Common myeloid progenitor, CD34-positive (primary cell): ENCODE results near the gene APOL1.
"Not testable (repeated sequence)": the region's sequence is repeated elsewhere in the genome, so short reads cannot be mapped to it uniquely, and the experiment has no call there.

Experiments used
- CTCF ChIA-PET: fragments of 350-600 bp; sonication (Branson Sonifier 250); formaldehyde crosslinking; loops from one replicate; lab custom pipeline; 2021; ENCODE audit warnings: antibody characterized with exemption; lab: Charles Lee
- POLR2A ChIA-PET: fragments of 350-600 bp; sonication (Branson Sonifier 250); formaldehyde crosslinking; loops from one replicate; lab custom pipeline; 2021; ENCODE audit warnings: antibody characterized with exemption; lab: Charles Lee
- DNase-seq, 3 donors: peaks; one replicate each; pipeline versions ENCODE4 v3.0.0 to v3.0.0-alpha.2; 2013
- H3K27ac ChIP-seq, 2 experiments: 1 replicate in 1 of 2; 2 replicates in 1 of 2; pipeline ENCODE4 v1.7.0; 2013; ENCODE audit warnings: inconsistent platforms in 2 of 2, low read length in 2 of 2, mild to moderate bottlenecking in 2 of 2, low read depth in 1 of 2, moderate library complexity in 1 of 2; ENCODE audit not compliant: severe bottlenecking in 2 of 2, insufficient read depth in 1 of 2, poor library complexity in 1 of 2
- H3K27me3 ChIP-seq, 5 experiments: replicated peaks in 2 of 5; 1 replicate in 3 of 5; 2 replicates in 2 of 5; pipeline versions ENCODE4 v1.6.1 to v1.7.0; 2013; ENCODE audit warnings: low read length in 4 of 5, mild to moderate bottlenecking in 2 of 5, moderate library complexity in 2 of 5, inconsistent platforms in 1 of 5; ENCODE audit not compliant: insufficient read depth in 5 of 5, control insufficient read depth in 4 of 5
- H3K36me3 ChIP-seq, 4 experiments: 1 replicate in 2 of 4; 2 replicates in 2 of 4; pipeline versions ENCODE4 v1.6.1 to v1.7.0; 2013; ENCODE audit warnings: low read length in 3 of 4, control low read depth in 1 of 4, mild to moderate bottlenecking in 1 of 4; ENCODE audit not compliant: control insufficient read depth in 4 of 4, insufficient read depth in 4 of 4
- H3K4me1 ChIP-seq, 4 experiments: 1 replicate in 3 of 4; 2 replicates in 1 of 4; pipeline versions ENCODE4 v1.6.1 to v1.7.1; 2013; ENCODE audit warnings: low read length in 3 of 4, mild to moderate bottlenecking in 3 of 4, control low read depth in 1 of 4, inconsistent platforms in 1 of 4, moderate library complexity in 1 of 4; ENCODE audit not compliant: control insufficient read depth in 4 of 4, insufficient read depth in 4 of 4; ENCODE audit errors: control extremely low read depth in 1 of 4
- H3K4me3 ChIP-seq, 7 experiments: 1 replicate in 4 of 7; 2 replicates in 3 of 7; pipeline versions ENCODE4 v1.5.1 to v1.7.0; 2013; ENCODE audit warnings: mild to moderate bottlenecking in 7 of 7, low read length in 6 of 7, moderate library complexity in 6 of 7, inconsistent platforms in 2 of 7, low read depth in 2 of 7, control low read depth in 1 of 7; ENCODE audit not compliant: insufficient read depth in 4 of 7, control insufficient read depth in 1 of 7; ENCODE audit errors: extremely low read depth in 1 of 7
- H3K9me3 ChIP-seq, 5 experiments: 1 replicate in 4 of 5; 2 replicates in 1 of 5; pipeline versions ENCODE4 v1.6.1 to v1.7.1; 2013; ENCODE audit warnings: low read length in 4 of 5, mild to moderate bottlenecking in 2 of 5, inconsistent platforms in 1 of 5, low read depth in 1 of 5, moderate library complexity in 1 of 5; ENCODE audit not compliant: control insufficient read depth in 4 of 5, insufficient read depth in 2 of 5; ENCODE audit errors: control extremely low read depth in 1 of 5
- WGBS: methylation state at CpG from one replicate; pipeline ENCODE4 v1.1.5; 2013; ENCODE audit not compliant: insufficient coverage; 5-methylcytosine and 5-hydroxymethylcytosine counted together

The APOL1 gene

GRCh38 chr22:36289948-36290371, 37.0 kb downstream of the APOL1 start:
- 97% methylated on average over 6 of the region's 11 CpGs for WGBS
- CTCF ChIA-PET = interaction anchor here (1.1 to 8.7 kb wide), 5 partner anchors 9 to 396 kb away, joined by 3 to 107 read pairs (median 3); no protein-coding TSS in a partner anchor
- H3K27ac ChIP-seq, H3K9me3 ChIP-seq, POLR2A ChIA-PET, H3K27me3 ChIP-seq, H3K4me3 ChIP-seq, H3K4me1 ChIP-seq, DNase-seq: not testable (repeated sequence)
- H3K36me3 ChIP-seq = peaks cover 45 to 86% (median 74%) of the 10 kb centered on the region in 4 experiments

DNA sequence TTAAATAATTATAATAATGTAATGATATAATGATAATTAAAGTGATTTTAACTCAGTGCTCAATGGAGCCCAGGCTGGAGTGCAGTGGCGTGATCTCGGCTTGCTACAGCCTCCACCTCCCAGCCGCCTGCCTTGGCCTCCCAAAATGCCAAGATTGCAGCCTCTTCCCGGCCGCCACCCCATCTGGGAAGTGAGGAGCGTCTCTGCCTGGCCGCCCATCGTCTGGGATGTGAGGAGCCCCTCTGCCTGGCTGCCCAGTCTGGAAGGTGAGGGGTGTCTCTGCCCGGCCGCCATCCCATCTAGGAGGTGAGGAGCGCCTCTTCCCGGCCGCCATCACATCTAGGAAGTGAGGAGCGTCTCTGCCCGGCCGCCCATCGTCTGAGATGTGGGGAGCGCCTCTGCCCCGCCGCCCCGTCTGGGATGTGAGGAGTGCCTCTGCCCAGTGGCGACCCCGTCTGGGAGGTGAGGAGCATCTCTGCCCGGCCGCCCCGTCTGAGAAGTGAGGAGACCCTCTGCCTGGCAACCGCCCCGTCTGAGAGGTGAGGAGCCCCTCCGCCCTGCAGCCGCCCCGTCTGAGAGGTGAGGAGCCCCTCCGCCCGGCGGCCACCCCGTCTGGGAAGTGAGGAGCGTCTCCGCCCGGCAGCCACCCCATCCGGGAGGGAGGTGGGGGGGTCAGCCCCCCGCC, 37.6 kb downstream of the APOL1 start:
- POLR2A ChIA-PET, H3K27ac ChIP-seq, H3K27me3 ChIP-seq, H3K9me3 ChIP-seq, H3K4me3 ChIP-seq, DNase-seq, H3K4me1 ChIP-seq: not testable (repeated sequence)
- CTCF ChIA-PET = interaction anchor here (8.7 kb wide), 1 partner anchor 9 kb away, joined by 107 read pairs; no protein-coding TSS in a partner anchor
- H3K36me3 ChIP-seq = peaks cover 47 to 86% (median 75%) of the 10 kb centered on the region in 4 experiments
- no CpG with 5 or more reads among the region's 40 CpGs for WGBS

GRCh38 chr22:36291831-36292740, 39.2 kb downstream of the APOL1 start:
- H3K36me3 ChIP-seq = peaks cover 52 to 86% (median 75%) of the 10 kb centered on the region in 4 experiments
- DNase-seq = no peak
- no peaks in the 10 kb centered on the region for H3K27me3 ChIP-seq
- peaks cover 0 to 2% (median 0%) of the 10 kb centered on the region in 5 experiments for H3K9me3 ChIP-seq
- POLR2A ChIA-PET = no interaction called here
- CTCF ChIA-PET = interaction anchor here (2.0 to 2.3 kb wide), 2 partner anchors 10 to 14 kb away, joined by 8 to 15 read pairs; no protein-coding TSS in a partner anchor
- H3K4me3 ChIP-seq = no peak overlapping the region
- no peak overlapping the region for H3K27ac ChIP-seq
- no peaks in the 10 kb centered on the region for H3K4me1 ChIP-seq
- 96% methylated on average over 21 of the region's 29 CpGs for WGBS

- Histone ChIP-seq H3K9me3 (peaks cover 0 to 2% (median 0%) of the 10 kb centered on the region in 5 experiments), H3K36me3 (peaks cover 54 to 88% (median 76%) of the 10 kb centered on the region in 4 experiments), H3K4me3 (no peak overlapping the region), H3K27ac (no peak overlapping the region), H3K4me1 (no peaks in the 10 kb centered on the region), H3K27me3 (no peaks in the 10 kb centered on the region)
- DNase-seq = no peak
- ChIA-PET CTCF (interaction anchor here (1.0 to 2.3 kb wide), 7 partner anchors 8 to 194 kb away, joined by 3 to 15 read pairs (median 5); no protein-coding TSS in a partner anchor), POLR2A (no interaction called here)
- WGBS = 98% methylated on average over 16 of the region's 17 CpGs
These were observed 40.0 kb downstream of the APOL1 start for GRCh38 chr22:36292823-36293530.

DNA sequence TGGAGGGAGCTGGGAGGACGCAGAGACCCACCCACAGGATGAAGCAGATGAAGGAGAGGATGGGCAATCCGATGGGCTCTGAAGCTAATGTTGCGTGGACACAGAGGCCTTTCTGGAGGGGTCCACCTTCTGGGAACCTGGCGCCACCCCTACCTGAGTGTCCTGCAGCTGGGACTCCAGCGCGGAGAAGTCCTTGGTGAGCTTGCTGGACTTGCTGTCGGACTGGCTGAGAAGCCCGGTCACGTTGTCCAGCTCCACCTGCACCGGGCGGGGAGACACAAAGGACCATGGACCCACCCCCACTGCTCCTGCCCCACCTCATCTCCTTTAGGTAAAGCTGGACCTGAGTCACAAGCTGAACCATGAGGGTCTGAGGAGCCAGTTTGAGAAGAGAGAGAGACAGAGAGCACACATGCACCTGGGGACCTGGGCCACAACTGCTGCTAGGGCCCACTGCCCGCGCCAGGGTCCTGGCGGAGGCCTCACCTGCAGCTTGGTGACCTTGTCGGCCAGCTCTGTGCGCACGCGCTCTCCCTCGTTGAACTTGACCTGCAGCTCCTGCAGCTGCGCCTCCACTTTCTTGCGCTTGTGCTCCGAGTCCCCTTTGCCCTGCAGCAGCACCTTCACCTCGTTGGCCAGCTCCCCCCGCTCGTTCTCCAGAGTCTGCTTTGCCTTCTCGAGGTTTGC, 40.8 kb downstream of the APOL1 start:
- Histone ChIP-seq H3K9me3 (peaks cover 0 to 2% (median 0%) of the 10 kb centered on the region in 5 experiments), H3K27ac (no peak overlapping the region), H3K4me3 (no peak overlapping the region), H3K27me3 (no peaks in the 10 kb centered on the region), H3K36me3 (peaks cover 61 to 88% (median 79%) of the 10 kb centered on the region in 4 experiments), H3K4me1 (no peaks in the 10 kb centered on the region)
- CTCF ChIA-PET = interaction anchor here (0.7 to 2.3 kb wide), 9 partner anchors 8 to 194 kb away, joined by 3 to 15 read pairs (median 4); no protein-coding TSS in a partner anchor
- 93% methylated on average over 26 of the region's 26 CpGs for WGBS
- POLR2A ChIA-PET = no interaction called here
- DNase-seq = no peak

- no peak for DNase-seq
- Histone ChIP-seq H3K36me3 (peaks cover 62 to 88% (median 79%) of the 10 kb centered on the region in 4 experiments), H3K27ac (no peak overlapping the region), H3K4me3 (no peak overlapping the region), H3K27me3 (no peaks in the 10 kb centered on the region), H3K4me1 (no peaks in the 10 kb centered on the region), H3K9me3 (peaks cover 0 to 2% (median 0%) of the 10 kb centered on the region in 5 experiments)
- 99% methylated on average over 7 of the region's 7 CpGs for whole genome bisulfite sequencing
- ChIA-PET POLR2A (no interaction called here), CTCF (interaction anchor here (0.7 to 2.0 kb wide), 5 partner anchors 9 to 192 kb away, joined by 3 to 10 read pairs (median 5); no protein-coding TSS in a partner anchor)
These were observed 41.3 kb downstream of the APOL1 start for GRCh38 chr22:36294293-36294620.
